Measurements from ENCODE around the gene CENPU.
"Not testable (repeated sequence)": the region's sequence is repeated elsewhere in the genome, so short reads cannot be mapped to it uniquely, and the experiment has no call there.

The CENPU gene

GRCh38 chr4:184668511-184669114 is 65.3 kb downstream of the CENPU start:
- DNase-seq (ENCODE audit: low read depth, low spot score) = no peak

- DNase-seq (ENCODE audit: low read depth, low spot score) = no peak
Observed at GRCh38 chr4:184668096-184668495, 65.8 kb downstream of the CENPU start.

- DNase-seq (ENCODE audit: low read depth, low spot score) = no peak
Observed at GRCh38 chr4:184666670-184667069, 67.2 kb downstream of the CENPU start.

- peak; percentile 69 for DNase-seq (ENCODE audit: low read depth, low spot score)
Observed at GRCh38 chr4:184664445-184665210, 69.3 kb downstream of the CENPU start.

- no peak for DNase-seq (ENCODE audit: low read depth, low spot score)
Observed at GRCh38 chr4:184662236-184662635, 71.7 kb downstream of the CENPU start.

- DNase-seq (ENCODE audit: low read depth, low spot score) = no peak
Observed at GRCh38 chr4:184660978-184661377, 72.9 kb downstream of the CENPU start.

GRCh38 chr4:184657820-184658219 is 76.1 kb downstream of the CENPU start:
- DNase-seq (ENCODE audit: low read depth, low spot score) = not testable (repeated sequence)

- no peak for DNase-seq (ENCODE audit: low read depth, low spot score)
Observed at GRCh38 chr4:184657144-184657543, 76.8 kb downstream of the CENPU start.

- no peak for DNase-seq (ENCODE audit: low read depth, low spot score)
Observed at GRCh38 chr4:184655889-184656869, 77.7 kb downstream of the CENPU start.

GRCh38 chr4:184653650-184654049 is 80.2 kb downstream of the CENPU start:
- no peak for DNase-seq (ENCODE audit: low read depth, low spot score)

GRCh38 chr4:184652681-184653080 is 81.2 kb downstream of the CENPU start:
- DNase-seq (ENCODE audit: low read depth, low spot score) = not testable (repeated sequence)

- DNase-seq (ENCODE audit: low read depth, low spot score) = no peak
Observed at GRCh38 chr4:184651899-184652298, 82.0 kb downstream of the CENPU start.

GRCh38 chr4:184649971-184650855 is 83.7 kb downstream of the CENPU start:
- DNase-seq (ENCODE audit: low read depth, low spot score) = no peak

GRCh38 chr4:184649026-184649970 is 84.6 kb downstream of the CENPU start, which contains the start of the genes CASP3 and PRIMPOL:
Gene CASP3, minus strand, starts transcription at chr4:184649447. Its CDS starts 10,994 bp downstream, at chr4:184638453.
Gene PRIMPOL, plus strand, starts transcription at chr4:184649738. Its CDS starts 7,403 bp downstream, at chr4:184657141.
- DNase-seq (ENCODE audit: low read depth, low spot score) = no peak

GRCh38 chr4:184648313-184649025 is 85.4 kb downstream of the CENPU start:
- no peak for DNase-seq (ENCODE audit: low read depth, low spot score)

GRCh38 chr4:184648054-184648312 is 85.9 kb downstream of the CENPU start:
- no peak for DNase-seq (ENCODE audit: low read depth, low spot score)

- DNase-seq (ENCODE audit: low read depth, low spot score) = no peak
Observed at GRCh38 chr4:184647266-184648053, 86.4 kb downstream of the CENPU start.

GRCh38 chr4:184645904-184646610 is 87.8 kb downstream of the CENPU start:
- no peak for DNase-seq (ENCODE audit: low read depth, low spot score)
